NCI-H1436 treated with DMSO at 0.1 percent for 48 hours (cell line): ENCODE results near the gene CERS4.
"Not testable (repeated sequence)": the region's sequence is repeated elsewhere in the genome, so short reads cannot be mapped to it uniquely, and the experiment has no call there.

Experiments used
- DNase-seq: peaks from one replicate; lab custom pipeline; 2025; lab: John Stamatoyannopoulos, UW

Gene CERS4

GRCh38 chr19:8210421-8211101, 1.4 kb downstream of the CERS4 start:
- no peak for DNase-seq

- DNase-seq: no peak
Measured at GRCh38 chr19:8212212-8212611, 3.0 kb downstream of the CERS4 start.

GRCh38 chr19:8212916-8213315, 3.7 kb downstream of the CERS4 start:
- no peak for DNase-seq

GRCh38 chr19:8213827-8214672, 4.9 kb downstream of the CERS4 start:
- DNase-seq: no peak

- DNase-seq: no peak
Measured at GRCh38 chr19:8214802-8215201, 5.6 kb downstream of the CERS4 start.

GRCh38 chr19:8215783-8216182, 6.6 kb downstream of the CERS4 start:
- DNase-seq: no peak

GRCh38 chr19:8216357-8216756, 7.2 kb downstream of the CERS4 start:
- no peak for DNase-seq

- not testable (repeated sequence) for DNase-seq
Measured at GRCh38 chr19:8218127-8218526, 9.0 kb downstream of the CERS4 start.

GRCh38 chr19:8220481-8220880, 11.3 kb downstream of the CERS4 start:
- no peak for DNase-seq

- DNase-seq: no peak
Measured at GRCh38 chr19:8221161-8221560, 12.0 kb downstream of the CERS4 start.

- DNase-seq: not testable (repeated sequence)
Measured at GRCh38 chr19:8223442-8223841, 14.3 kb downstream of the CERS4 start.

- DNase-seq: no peak
Measured at GRCh38 chr19:8224394-8225145, 15.4 kb downstream of the CERS4 start.

- DNase-seq: no peak
Measured at GRCh38 chr19:8231073-8231604, 22.0 kb downstream of the CERS4 start.

- no peak for DNase-seq
Measured at GRCh38 chr19:8233370-8233769, 24.2 kb downstream of the CERS4 start.

- no peak for DNase-seq
Measured at GRCh38 chr19:8237026-8237425, 27.9 kb downstream of the CERS4 start.

GRCh38 chr19:8238251-8238650, 29.1 kb downstream of the CERS4 start:
- DNase-seq: no peak

- no peak for DNase-seq
Measured at GRCh38 chr19:8239528-8240273, 30.5 kb downstream of the CERS4 start.

- DNase-seq: no peak
Measured at GRCh38 chr19:8240274-8241229, 31.4 kb downstream of the CERS4 start.

GRCh38 chr19:8241646-8242045, 32.5 kb downstream of the CERS4 start:
- no peak for DNase-seq

- no peak for DNase-seq
Measured at GRCh38 chr19:8242211-8242821, 33.1 kb downstream of the CERS4 start.
